Activated CD4-positive, alpha-beta T cell treated with anti-CD3 and anti-CD28 coated beads, Interleukin-10, Interleukin-2, amounts not matched to agents 100 ng/mL and 50 ng/mL, durations not matched to agents 16 hours and 8 hours (primary cell): ENCODE data around the gene MDFI.

Source experiments
- DNase-seq: peaks from one replicate; pipeline ENCODE4 v3.0.0-alpha.2; 2020

Gene MDFI

GRCh38 chr6:41690541-41691330, 52.5 kb downstream of the MDFI start:
- no peak for DNase-seq

GRCh38 chr6:41691426-41692079, 53.3 kb downstream of the MDFI start:
- no peak for DNase-seq

- no peak for DNase-seq
These were observed 53.9 kb downstream of the MDFI start for GRCh38 chr6:41692080-41692675.

GRCh38 chr6:41692730-41693129, 54.5 kb downstream of the MDFI start:
- DNase-seq: no peak

- DNase-seq: no peak
These were observed 55.3 kb downstream of the MDFI start for GRCh38 chr6:41693281-41694240.

GRCh38 chr6:41694815-41695526, 56.7 kb downstream of the MDFI start:
- no peak for DNase-seq

- DNase-seq: no peak
These were observed 57.6 kb downstream of the MDFI start for GRCh38 chr6:41695825-41696224.

GRCh38 chr6:41696788-41697187, 58.5 kb downstream of the MDFI start:
- no peak for DNase-seq

GRCh38 chr6:41697861-41698781, 59.9 kb downstream of the MDFI start:
- no peak for DNase-seq

GRCh38 chr6:41699063-41699462, 60.8 kb downstream of the MDFI start:
- DNase-seq: no peak

- DNase-seq: no peak
These were observed 62.4 kb downstream of the MDFI start for GRCh38 chr6:41700463-41701347.

GRCh38 chr6:41702089-41702745, 63.9 kb downstream of the MDFI start:
- no peak for DNase-seq

GRCh38 chr6:41702771-41703494, 64.7 kb downstream of the MDFI start:
- no peak for DNase-seq
